NT2/D1 (cell line): ENCODE data around the gene POLD1.
"Not testable (repeated sequence)": the region's sequence is repeated elsewhere in the genome, so short reads cannot be mapped to it uniquely, and the experiment has no call there.

Experiments used
- YY1 ChIP-seq: IDR thresholded peaks from 2 replicates; pipeline ENCODE4 v1.6.1; 2011; ENCODE audit not compliant: insufficient read length, insufficient read depth
- ZNF274 ChIP-seq: IDR thresholded peaks from 2 replicates; pipeline ENCODE4 v1.6.1; 2011; ENCODE audit warnings: mild to moderate bottlenecking, low read depth, low read length

DNA sequence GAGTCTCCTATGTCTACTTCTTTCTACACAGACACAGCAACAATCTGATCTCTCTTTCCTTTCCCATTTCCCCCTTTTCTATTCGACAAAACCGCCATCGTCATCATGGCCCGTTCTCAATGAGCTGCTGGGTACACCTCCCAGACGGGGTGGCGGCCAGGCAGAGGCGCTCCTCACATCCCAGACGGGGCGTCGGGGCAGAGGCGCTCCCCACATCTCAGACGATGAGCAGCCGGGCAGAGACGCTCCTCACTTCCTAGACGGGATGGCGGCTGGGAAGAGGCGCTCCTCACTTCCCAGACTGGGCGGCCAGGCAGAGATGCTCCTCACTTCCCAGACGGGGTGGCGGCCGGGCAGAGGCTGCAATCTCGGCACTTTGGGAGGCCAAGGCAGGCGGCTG, 6.8 kb downstream of the POLD1 start:
- TF ChIP-seq ZNF274, YY1: not testable (repeated sequence)
